HepG2 (cell line): Measurements from ENCODE around the gene CBLB. TPM values are rescaled to one million over a fixed set of nuclear protein-coding genes. Genes with fewer than 3 reads are reported as not detected.
A peak's percentile ranks its signal among the peaks of the same experiment; 100 is the strongest.

Experiments used
- CBFB ChIP-seq: sonication (generic); formaldehyde crosslinking; IDR thresholded peaks from 2 replicates; pipeline ENCODE4 v1.4.0; 2020; ENCODE audit warnings: missing genetic modification reagents
- FOSL1 ChIP-seq: sonication (generic); formaldehyde crosslinking; IDR thresholded peaks from 2 replicates; pipeline ENCODE4 v1.9.0; 2021; ENCODE audit warnings: missing genetic modification reagents, borderline replicate concordance
- HINFP ChIP-seq: sonication (generic); formaldehyde crosslinking; IDR thresholded peaks from 2 replicates; pipeline ENCODE4 v1.4.0; 2020; ENCODE audit warnings: low read depth, mild to moderate bottlenecking, missing genetic modification reagents
- MIER3 ChIP-seq: IDR thresholded peaks from 2 replicates; pipeline ENCODE4 v1.6.1; 2016; ENCODE audit warnings: missing compliant biosample characterization, borderline replicate concordance
- POGZ ChIP-seq: sonication (generic); formaldehyde crosslinking; IDR thresholded peaks from 2 replicates; pipeline ENCODE4 v1.4.0; 2020; ENCODE audit warnings: mild to moderate bottlenecking, missing genetic modification reagents
- PRDM10 ChIP-seq: sonication (generic); formaldehyde crosslinking; IDR thresholded peaks from 2 replicates; pipeline ENCODE4 v1.4.0; 2020; ENCODE audit warnings: low read depth, missing genetic modification reagents
- SIX1 ChIP-seq: sonication (generic); formaldehyde crosslinking; IDR thresholded peaks from 2 replicates; pipeline ENCODE4 v1.4.0; 2020; ENCODE audit warnings: missing genetic modification reagents, borderline replicate concordance
- ZNF552 ChIP-seq: sonication (generic); formaldehyde crosslinking; IDR thresholded peaks from 2 replicates; pipeline ENCODE4 v1.9.0; 2022; ENCODE audit warnings: missing genetic modification reagents, mild to moderate bottlenecking, borderline replicate concordance
- ZNF672 ChIP-seq: sonication (generic); formaldehyde crosslinking; IDR thresholded peaks from 2 replicates; pipeline ENCODE4 v1.8.1; 2022; ENCODE audit warnings: missing genetic modification reagents
- ZNF678 ChIP-seq: sonication (generic); formaldehyde crosslinking; IDR thresholded peaks from 2 replicates; pipeline ENCODE4 v1.4.0; 2020; ENCODE audit warnings: mild to moderate bottlenecking, missing genetic modification reagents
- polyA plus RNA-seq, 8 experiments: library from polyadenylated mRNA; depleted of rRNA in 3 of 8; stranded (reverse) in 7 of 8; unstranded in 1 of 8; fragments of >200 nt; fragmentation: Illumina TruSeq in 4 of 8; extraction: Trizol in 4 of 8; gene quantifications; 2 replicates each; pipeline versions ENCODE4 v1.2.1 to v1.2.3, GENCODE V29; 2011 to 2016; ENCODE audit warnings: low read depth in 4 of 8, missing spikeins in 1 of 8, mixed read lengths in 1 of 8; ENCODE audit not compliant: insufficient read depth in 1 of 8
- total RNA-seq, 5 experiments: library from RNA; depleted of rRNA; stranded (reverse); fragments of >200 nt; fragmentation: Illumina TruSeq; extraction: Trizol; gene quantifications; 2 replicates each; pipeline ENCODE4 v1.2.3, GENCODE V29; 2016; ENCODE audit warnings: low read depth in 1 of 5
- TF ChIP-seq, protein P1 (sequence below): sonication (generic); formaldehyde crosslinking; IDR thresholded peaks from one replicate; pipeline ENCODE4 v1.5.1; 2020; ENCODE audit warnings: mild to moderate bottlenecking, missing genetic modification reagents; ENCODE audit errors: not compliant biosample characterization

Gene CBLB
- total and polyA plus RNA-seq, 2 of the 13 experiments (the other 11 are each of a cell fraction or from before 2014, with no cell fraction given) = 9.8 to 16.4 TPM

- TF ChIP-seq, protein P1, sequence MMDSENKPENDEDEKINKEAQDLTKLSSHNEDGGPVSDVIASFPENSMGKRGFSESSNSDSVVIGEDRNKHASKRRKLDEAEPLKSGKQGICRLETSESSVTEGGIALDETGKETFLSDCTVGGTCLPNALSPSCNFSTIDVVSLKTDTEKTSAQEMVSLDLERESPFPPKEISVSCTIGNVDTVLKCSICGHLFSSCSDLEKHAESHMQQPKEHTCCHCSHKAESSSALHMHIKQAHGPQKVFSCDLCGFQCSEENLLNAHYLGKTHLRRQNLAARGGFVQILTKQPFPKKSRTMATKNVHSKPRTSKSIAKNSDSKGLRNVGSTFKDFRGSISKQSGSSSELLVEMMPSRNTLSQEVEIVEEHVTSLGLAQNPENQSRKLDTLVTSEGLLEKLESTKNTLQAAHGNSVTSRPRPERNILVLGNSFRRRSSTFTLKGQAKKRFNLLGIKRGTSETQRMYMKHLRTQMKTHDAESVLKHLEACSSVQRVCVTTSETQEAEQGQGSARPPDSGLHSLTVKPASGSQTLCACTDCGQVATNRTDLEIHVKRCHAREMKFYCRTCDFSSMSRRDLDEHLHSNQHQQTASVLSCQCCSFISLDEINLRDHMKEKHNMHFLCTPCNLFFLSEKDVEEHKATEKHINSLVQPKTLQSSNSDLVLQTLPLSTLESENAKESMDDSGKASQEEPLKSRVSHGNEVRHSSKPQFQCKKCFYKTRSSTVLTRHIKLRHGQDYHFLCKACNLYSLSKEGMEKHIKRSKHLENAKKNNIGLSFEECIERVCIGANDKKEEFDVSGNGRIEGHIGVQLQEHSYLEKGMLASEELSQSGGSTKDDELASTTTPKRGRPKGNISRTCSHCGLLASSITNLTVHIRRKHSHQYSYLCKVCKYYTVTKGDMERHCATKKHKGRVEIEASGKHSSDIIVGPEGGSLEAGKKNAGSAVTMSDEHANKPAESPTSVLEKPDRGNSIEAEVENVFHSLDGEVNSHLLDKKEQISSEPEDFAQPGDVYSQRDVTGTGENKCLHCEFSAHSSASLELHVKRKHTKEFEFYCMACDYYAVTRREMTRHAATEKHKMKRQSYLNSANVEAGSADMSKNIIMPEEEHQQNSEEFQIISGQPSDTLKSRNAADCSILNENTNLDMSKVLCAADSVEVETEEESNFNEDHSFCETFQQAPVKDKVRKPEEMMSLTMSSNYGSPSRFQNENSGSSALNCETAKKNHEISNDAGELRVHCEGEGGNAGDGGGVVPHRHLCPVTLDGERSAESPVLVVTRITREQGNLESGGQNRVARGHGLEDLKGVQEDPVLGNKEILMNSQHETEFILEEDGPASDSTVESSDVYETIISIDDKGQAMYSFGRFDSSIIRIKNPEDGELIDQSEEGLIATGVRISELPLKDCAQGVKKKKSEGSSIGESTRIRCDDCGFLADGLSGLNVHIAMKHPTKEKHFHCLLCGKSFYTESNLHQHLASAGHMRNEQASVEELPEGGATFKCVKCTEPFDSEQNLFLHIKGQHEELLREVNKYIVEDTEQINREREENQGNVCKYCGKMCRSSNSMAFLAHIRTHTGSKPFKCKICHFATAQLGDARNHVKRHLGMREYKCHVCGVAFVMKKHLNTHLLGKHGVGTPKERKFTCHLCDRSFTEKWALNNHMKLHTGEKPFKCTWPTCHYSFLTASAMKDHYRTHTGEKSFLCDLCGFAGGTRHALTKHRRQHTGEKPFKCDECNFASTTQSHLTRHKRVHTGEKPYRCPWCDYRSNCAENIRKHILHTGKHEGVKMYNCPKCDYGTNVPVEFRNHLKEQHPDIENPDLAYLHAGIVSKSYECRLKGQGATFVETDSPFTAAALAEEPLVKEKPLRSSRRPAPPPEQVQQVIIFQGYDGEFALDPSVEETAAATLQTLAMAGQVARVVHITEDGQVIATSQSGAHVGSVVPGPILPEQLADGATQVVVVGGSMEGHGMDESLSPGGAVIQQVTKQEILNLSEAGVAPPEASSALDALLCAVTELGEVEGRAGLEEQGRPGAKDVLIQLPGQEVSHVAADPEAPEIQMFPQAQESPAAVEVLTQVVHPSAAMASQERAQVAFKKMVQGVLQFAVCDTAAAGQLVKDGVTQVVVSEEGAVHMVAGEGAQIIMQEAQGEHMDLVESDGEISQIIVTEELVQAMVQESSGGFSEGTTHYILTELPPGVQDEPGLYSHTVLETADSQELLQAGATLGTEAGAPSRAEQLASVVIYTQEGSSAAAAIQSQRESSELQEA = no peak
- TF ChIP-seq CBFB (CRISPR knock-in tag) (no peak), PRDM10 (CRISPR knock-in tag) (no peak), FOSL1 (no peak; the same call in 1 of the 2 replicates), POGZ (0 out of 2 replicates have a peak, but pooled peaks have one; percentile 22), SIX1 (CRISPR knock-in tag) (peak; percentile 29; the same call in 1 of the 2 replicates), ZNF672 (CRISPR knock-in tag) (no peak), ZNF552 (no peak), ZNF678 (CRISPR knock-in tag) (no peak), HINFP (CRISPR knock-in tag) (peak; percentile 96), MIER3 (0 out of 2 replicates have a peak, but pooled peaks have one; percentile 19)
These were observed 1.9 kb downstream of the CBLB start (continued) for GRCh38 chr3:105866656-105867653.
